Activated T-cell treated with anti-CD3 and anti-CD28 coated beads, Interleukin-2, amount 50 U/mL, for 4 hours (primary cell): ENCODE results near the gene MINDY3. TPM values are rescaled to one million over a fixed set of nuclear protein-coding genes. Genes with fewer than 3 reads are reported as not detected.
"Not testable (repeated sequence)": the region's sequence is repeated elsewhere in the genome, so short reads cannot be mapped to it uniquely, and the experiment has no call there.

Experiments
- ATAC-seq, 2 donors: fragments of 200-7000 bp; cut with Tn5 transposase; one replicate each; pipeline ENCODE4 v1.10.0; 2021
- DNase-seq: peaks from one replicate; pipeline ENCODE4 v3.0.0-alpha.2; 2020
- H3K27me3 Mint-ChIP-seq: one replicate; pipeline ENCODE4 v1.8.0; 2021; ENCODE audit warnings: low read depth, mixed read lengths
- H3K36me3 Mint-ChIP-seq: one replicate; pipeline ENCODE4 v1.8.0; 2022; ENCODE audit warnings: mixed read lengths; ENCODE audit not compliant: insufficient read depth
- H3K4me1 Mint-ChIP-seq: one replicate; pipeline ENCODE4 v1.8.0; 2021; ENCODE audit warnings: low read depth, mixed read lengths
- H3K4me3 Mint-ChIP-seq: one replicate; pipeline ENCODE4 v1.8.0; 2021; ENCODE audit warnings: mild to moderate bottlenecking, moderate library complexity, mixed read lengths
- H3K9me3 Mint-ChIP-seq: one replicate; pipeline ENCODE4 v1.8.0; 2021; ENCODE audit warnings: mixed read lengths
- total RNA-seq, 3 donors: library from RNA; stranded (reverse); gene quantifications; one replicate each; pipeline ENCODE4 v1.2.1, GENCODE V29; 2021

Gene MINDY3
- total RNA-seq, 3 donors from 2014 or later, result 17.5 to 18.0 (median 17.6) TPM

GRCh38 chr10:15789793-15790525 is 70.3 kb downstream of the MINDY3 start:
- DNase-seq (no peak), ATAC-seq (no peak)
- Mint-ChIP-seq H3K9me3 (no peaks in the 10 kb centered on the region), H3K4me3 (no peak overlapping the region), H3K4me1 (peaks cover 2% of the 10 kb centered on the region), H3K27me3 (no peaks in the 10 kb centered on the region), H3K36me3 (peaks cover 46% of the 10 kb centered on the region)

GRCh38 chr10:15787426-15787825 is 72.9 kb downstream of the MINDY3 start:
- Mint-ChIP-seq H3K4me1 (no peaks in the 10 kb centered on the region), H3K4me3 (no peak overlapping the region), H3K36me3 (peaks cover 58% of the 10 kb centered on the region), H3K9me3 (no peaks in the 10 kb centered on the region), H3K27me3 (no peaks in the 10 kb centered on the region)
- ATAC-seq (no peak), DNase-seq (no peak)

- peaks cover 60% of the 10 kb centered on the region for H3K36me3 Mint-ChIP-seq
- no peaks in the 10 kb centered on the region for H3K4me1 Mint-ChIP-seq
- H3K4me3 Mint-ChIP-seq, result no peak overlapping the region
- no peak for DNase-seq
- no peaks in the 10 kb centered on the region for H3K27me3 Mint-ChIP-seq
- ATAC-seq, result no peak
- no peaks in the 10 kb centered on the region for H3K9me3 Mint-ChIP-seq
Measured at GRCh38 chr10:15784662-15785300, 75.5 kb downstream of the MINDY3 start.

- ATAC-seq (no peak), DNase-seq (no peak)
- Mint-ChIP-seq H3K4me1 (no peaks in the 10 kb centered on the region), H3K9me3 (no peaks in the 10 kb centered on the region), H3K36me3 (peaks cover 64% of the 10 kb centered on the region), H3K27me3 (no peaks in the 10 kb centered on the region), H3K4me3 (no peak overlapping the region)
Measured at GRCh38 chr10:15783941-15784636, 76.2 kb downstream of the MINDY3 start.

GRCh38 chr10:15782851-15783250 is 77.5 kb downstream of the MINDY3 start:
- ATAC-seq, result no peak
- no peak overlapping the region for H3K4me3 Mint-ChIP-seq
- no peaks in the 10 kb centered on the region for H3K27me3 Mint-ChIP-seq
- peaks cover 68% of the 10 kb centered on the region for H3K36me3 Mint-ChIP-seq
- H3K9me3 Mint-ChIP-seq, result peaks cover 7% of the 10 kb centered on the region
- no peak for DNase-seq
- H3K4me1 Mint-ChIP-seq, result no peaks in the 10 kb centered on the region

GRCh38 chr10:15781381-15781960 is 78.8 kb downstream of the MINDY3 start:
- DNase-seq (no peak), ATAC-seq (no peak)
- H3K9me3 Mint-ChIP-seq, result peaks cover 8% of the 10 kb centered on the region
- H3K27me3 Mint-ChIP-seq, result no peaks in the 10 kb centered on the region
- no peak overlapping the region for H3K4me3 Mint-ChIP-seq
- peaks cover 67% of the 10 kb centered on the region for H3K36me3 Mint-ChIP-seq
- H3K4me1 Mint-ChIP-seq, result no peaks in the 10 kb centered on the region

- Mint-ChIP-seq H3K27me3 (no peaks in the 10 kb centered on the region), H3K36me3 (peaks cover 70% of the 10 kb centered on the region), H3K4me3 (no peak overlapping the region), H3K4me1 (no peaks in the 10 kb centered on the region), H3K9me3 (peaks cover 14% of the 10 kb centered on the region)
- DNase-seq (no peak), ATAC-seq (no peak)
Measured at GRCh38 chr10:15780353-15781135, 79.8 kb downstream of the MINDY3 start.

GRCh38 chr10:15775513-15775912 is 84.8 kb downstream of the MINDY3 start:
- H3K4me1 Mint-ChIP-seq, result no peaks in the 10 kb centered on the region
- peaks cover 25% of the 10 kb centered on the region for H3K9me3 Mint-ChIP-seq
- peaks cover 56% of the 10 kb centered on the region for H3K36me3 Mint-ChIP-seq
- H3K4me3 Mint-ChIP-seq, result no peak overlapping the region
- H3K27me3 Mint-ChIP-seq, result no peaks in the 10 kb centered on the region
- ATAC-seq (no peak), DNase-seq (no peak)

- not testable (repeated sequence) for ATAC-seq, DNase-seq, H3K4me1 Mint-ChIP-seq, H3K27me3 Mint-ChIP-seq, H3K4me3 Mint-ChIP-seq
- peaks cover 51% of the 10 kb centered on the region for H3K36me3 Mint-ChIP-seq
- peaks cover 25% of the 10 kb centered on the region for H3K9me3 Mint-ChIP-seq
Measured at GRCh38 chr10:15774534-15774933, 85.8 kb downstream of the MINDY3 start.

- Mint-ChIP-seq H3K27me3 (no peaks in the 10 kb centered on the region), H3K36me3 (peaks cover 4% of the 10 kb centered on the region), H3K4me3 (no peak overlapping the region), H3K9me3 (peaks cover 15% of the 10 kb centered on the region), H3K4me1 (peaks cover 2% of the 10 kb centered on the region)
- DNase-seq (no peak), ATAC-seq (no peak)
Measured at GRCh38 chr10:15764892-15765454, 95.3 kb downstream of the MINDY3 start.

- peaks cover 15% of the 10 kb centered on the region for H3K9me3 Mint-ChIP-seq
- H3K36me3 Mint-ChIP-seq, result peaks cover 3% of the 10 kb centered on the region
- H3K4me3 Mint-ChIP-seq, result no peak overlapping the region
- H3K4me1 Mint-ChIP-seq, result peaks cover 2% of the 10 kb centered on the region
- H3K27me3 Mint-ChIP-seq, result no peaks in the 10 kb centered on the region
- ATAC-seq (no peak), DNase-seq (no peak)
Measured at GRCh38 chr10:15763006-15763405, 97.3 kb downstream of the MINDY3 start.

GRCh38 chr10:15762239-15762638 is 98.1 kb downstream of the MINDY3 start:
- not testable (repeated sequence) for H3K4me1 Mint-ChIP-seq, DNase-seq, H3K4me3 Mint-ChIP-seq, H3K27me3 Mint-ChIP-seq, H3K36me3 Mint-ChIP-seq, ATAC-seq
- peaks cover 15% of the 10 kb centered on the region for H3K9me3 Mint-ChIP-seq

- not testable (repeated sequence) for H3K4me1 Mint-ChIP-seq, H3K4me3 Mint-ChIP-seq, ATAC-seq, DNase-seq, H3K36me3 Mint-ChIP-seq, H3K27me3 Mint-ChIP-seq
- H3K9me3 Mint-ChIP-seq, result peaks cover 15% of the 10 kb centered on the region
Measured at GRCh38 chr10:15761224-15761623, 99.1 kb downstream of the MINDY3 start.
